Natural killer cell (primary cell): ENCODE measurements around the gene ELOVL1. TPM values are rescaled to one million over a fixed set of nuclear protein-coding genes. Genes with fewer than 3 reads are reported as not detected.

Source experiments
- ATAC-seq, 3 donors: fragments of 150-1000 bp in 2 of 3; fragments of 200-7000 bp in 1 of 3; cut with Tn5 transposase; 1 replicate in 1 of 3; 2 replicates in 2 of 3; pipeline ENCODE4 v1.10.0; 2021; ENCODE audit warnings: mild to moderate bottlenecking in 2 of 3, moderate library complexity in 2 of 3
- DNase-seq, 2 donors: peaks; one replicate each; pipeline versions ENCODE4 v3.0.0 to v3.0.0-alpha.2; 2013 to 2021; ENCODE audit warnings: mixed read lengths in 1 of 2
- H3K27ac ChIP-seq: one replicate; pipeline ENCODE4 v1.5.1; 2013; ENCODE audit warnings: mild to moderate bottlenecking, low read length
- H3K27me3 ChIP-seq: one replicate; pipeline ENCODE4 v1.6.1; 2013; ENCODE audit warnings: low read length; ENCODE audit not compliant: control insufficient read depth, insufficient read depth
- H3K36me3 ChIP-seq: one replicate; pipeline ENCODE4 v1.6.1; 2013; ENCODE audit warnings: low read length; ENCODE audit not compliant: control insufficient read depth, insufficient read depth
- H3K4me1 ChIP-seq: one replicate; pipeline ENCODE4 v1.6.1; 2013; ENCODE audit warnings: low read length; ENCODE audit not compliant: control insufficient read depth, insufficient read depth
- H3K4me3 ChIP-seq: one replicate; pipeline ENCODE4 v1.5.1; 2013; ENCODE audit warnings: low read length
- H3K9me3 ChIP-seq: one replicate; pipeline ENCODE4 v1.6.1; 2013; ENCODE audit warnings: low read length; ENCODE audit not compliant: control insufficient read depth, insufficient read depth
- H3K27ac Mint-ChIP-seq, 2 donors: one replicate each; pipeline ENCODE4 v1.8.0; 2022; ENCODE audit warnings: mild to moderate bottlenecking in 2 of 2, mixed read lengths in 2 of 2, moderate library complexity in 1 of 2
- H3K27me3 Mint-ChIP-seq, 2 donors: one replicate each; pipeline ENCODE4 v1.8.0; 2022; ENCODE audit warnings: low read depth in 2 of 2, mixed read lengths in 2 of 2
- H3K36me3 Mint-ChIP-seq: one replicate; pipeline ENCODE4 v1.8.0; 2022; ENCODE audit warnings: mixed read lengths
- H3K4me1 Mint-ChIP-seq, 2 donors: one replicate each; pipeline ENCODE4 v1.8.0; 2022; ENCODE audit warnings: mixed read lengths in 2 of 2
- H3K4me3 Mint-ChIP-seq: one replicate; pipeline ENCODE4 v1.8.0; 2022; ENCODE audit warnings: mild to moderate bottlenecking, moderate library complexity, mixed read lengths
- H3K9me3 Mint-ChIP-seq, 2 donors: one replicate each; pipeline ENCODE4 v1.8.0; 2022; ENCODE audit warnings: mixed read lengths in 2 of 2
- CTCF ChIP-seq: fragments of 200-600 bp; IDR thresholded peaks from one replicate; pipeline ENCODE4 v1.8.0; 2022; ENCODE audit warnings: antibody characterized with exemption
- WGBS: methylation state at CpG from one replicate; pipeline ENCODE4 v1.1.7; 2013; ENCODE audit warnings: missing lambda C conversion rate; ENCODE audit not compliant: insufficient coverage; 5-methylcytosine and 5-hydroxymethylcytosine counted together
- intact Hi-C: fragments of 100-400 bp; cut with micrococcal nuclease; formaldehyde crosslinking; loops from one replicate; pipeline ENCODE4 v1.14.2; 2022
- total RNA-seq, 4 donors: library from RNA; stranded (reverse); fragments of 120-200 nt in 1 of 4; gene quantifications; one replicate each; pipeline versions ENCODE4 v1.2.3 to v1.2.4, GENCODE V29; 2013 to 2022

Gene ELOVL1
- total RNA-seq, 3 donors from 2014 or later (not counting 1 experiment from before 2014, with no cell fraction given): 53.2 to 73.0 (median 67.5) TPM

DNA sequence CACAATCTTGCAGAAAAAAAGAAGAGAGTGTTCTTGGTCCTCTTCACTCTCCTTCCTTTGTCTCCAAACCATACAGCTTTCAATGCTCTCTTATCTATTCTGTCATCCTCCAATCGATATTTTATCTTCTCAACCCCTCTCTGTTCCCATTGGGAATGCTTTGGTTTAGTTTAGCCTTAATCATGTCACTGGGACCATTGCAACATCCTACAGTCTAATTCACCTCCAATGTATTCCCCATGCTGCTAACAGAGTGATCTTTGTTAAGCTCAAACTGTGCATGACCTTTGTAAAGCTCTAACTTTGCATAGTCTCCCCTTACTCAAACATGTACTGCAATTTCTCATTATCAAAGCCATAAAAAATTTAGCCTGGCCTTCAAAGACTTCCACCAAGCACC, 27.3 kb downstream of the ELOVL1 start:
- DNase-seq (no peak), ATAC-seq (no peak)
- H3K27me3 Mint-ChIP-seq: no peaks in the 10 kb centered on the region
- H3K4me3 Mint-ChIP-seq: no peak overlapping the region
- no peaks in the 10 kb centered on the region for H3K9me3 Mint-ChIP-seq
- no peak overlapping the region for H3K27ac Mint-ChIP-seq
- no peak for TF ChIP-seq CTCF
- Histone ChIP-seq H3K9me3 (no peaks in the 10 kb centered on the region), H3K4me3 (no peak overlapping the region), H3K4me1 (no peaks in the 10 kb centered on the region), H3K27ac (no peak overlapping the region), H3K27me3 (no peaks in the 10 kb centered on the region), H3K36me3 (no peaks in the 10 kb centered on the region)
- intact Hi-C loops: no loop called here
- 67% methylated on average over 1 of the region's 1 CpG for WGBS
- H3K36me3 Mint-ChIP-seq: no peaks in the 10 kb centered on the region
- H3K4me1 Mint-ChIP-seq: no peaks in the 10 kb centered on the region

GRCh38 chr1:43339584-43340232, 28.1 kb downstream of the ELOVL1 start:
- Mint-ChIP-seq H3K27ac (no peak overlapping the region), H3K4me3 (no peak overlapping the region), H3K27me3 (no peaks in the 10 kb centered on the region), H3K36me3 (no peaks in the 10 kb centered on the region), H3K9me3 (no peaks in the 10 kb centered on the region), H3K4me1 (no peaks in the 10 kb centered on the region)
- no peaks in the 10 kb centered on the region for H3K27me3 ChIP-seq
- DNase-seq: no peak
- 88% methylated on average over 6 of the region's 6 CpGs for WGBS
- H3K36me3 ChIP-seq: no peaks in the 10 kb centered on the region
- intact Hi-C loops: no loop called here
- TF ChIP-seq CTCF: no peak
- no peak overlapping the region for H3K27ac ChIP-seq
- ATAC-seq: no peak
- H3K4me3 ChIP-seq: no peak overlapping the region
- H3K9me3 ChIP-seq: no peaks in the 10 kb centered on the region
- H3K4me1 ChIP-seq: no peaks in the 10 kb centered on the region

DNA sequence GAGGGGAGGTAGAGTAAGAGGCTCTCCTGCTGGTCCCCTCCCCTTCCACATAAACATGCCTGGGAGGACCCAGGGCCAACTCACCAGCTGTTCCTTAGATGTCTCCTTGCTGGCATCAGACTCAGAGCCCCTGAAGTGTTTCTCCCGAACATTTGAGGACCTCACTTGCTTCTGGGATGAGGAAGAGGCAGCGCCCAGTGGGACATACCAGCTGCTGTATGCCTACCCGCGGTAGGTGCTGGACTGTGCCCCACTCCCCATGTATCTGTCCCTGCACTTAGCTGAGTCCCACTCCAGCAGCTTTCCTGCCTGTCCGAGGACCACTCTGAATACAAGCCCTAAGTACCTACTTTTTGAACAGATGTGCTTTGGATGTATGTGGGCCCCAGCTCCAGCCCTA, 29.8 kb downstream of the ELOVL1 start:
- H3K27ac ChIP-seq: no peak overlapping the region
- H3K27me3 Mint-ChIP-seq: no peaks in the 10 kb centered on the region
- no peaks in the 10 kb centered on the region for H3K9me3 ChIP-seq
- no peak for TF ChIP-seq CTCF
- no peaks in the 10 kb centered on the region for H3K36me3 Mint-ChIP-seq
- no peaks in the 10 kb centered on the region for H3K36me3 ChIP-seq
- H3K4me1 ChIP-seq: no peaks in the 10 kb centered on the region
- intact Hi-C loops: no loop called here
- no peak overlapping the region for H3K4me3 Mint-ChIP-seq
- H3K27ac Mint-ChIP-seq: no peak overlapping the region
- ATAC-seq (no peak), DNase-seq (no peak)
- H3K4me3 ChIP-seq: no peak overlapping the region
- no peaks in the 10 kb centered on the region for H3K27me3 ChIP-seq
- WGBS: 47% methylated on average over 5 of the region's 5 CpGs
- no peaks in the 10 kb centered on the region for H3K9me3 Mint-ChIP-seq
- no peaks in the 10 kb centered on the region for H3K4me1 Mint-ChIP-seq

- Histone ChIP-seq H3K9me3 (no peaks in the 10 kb centered on the region), H3K4me3 (no peak within 1 kb of the TSS), H3K27ac (no peak within 1 kb of the TSS), H3K4me1 (no peaks in the 10 kb centered on the region), H3K27me3 (no peaks in the 10 kb centered on the region), H3K36me3 (no peaks in the 10 kb centered on the region)
- DNase-seq (no peak), ATAC-seq (no peak)
- intact Hi-C loops: no loop called here
- TF ChIP-seq CTCF: no peak
- H3K27me3 Mint-ChIP-seq: no peaks in the 10 kb centered on the region
- no peak within 1 kb of the TSS for H3K27ac Mint-ChIP-seq
- H3K4me1 Mint-ChIP-seq: no peaks in the 10 kb centered on the region
- 45% methylated on average over 3 of the region's 3 CpGs for WGBS
- no peaks in the 10 kb centered on the region for H3K9me3 Mint-ChIP-seq
- H3K36me3 Mint-ChIP-seq: no peaks in the 10 kb centered on the region
- H3K4me3 Mint-ChIP-seq: no peak within 1 kb of the TSS
These were observed 30.2 kb downstream of the ELOVL1 start, which contains the start of gene MPL for GRCh38 chr1:43337588-43337987. MPL (plus strand) TSS chr1:43337818; CDS start chr1:43337849, 31 bp downstream.
